WTC11 (cell line): ENCODE data around the gene DAAM2. TPM values are rescaled to one million over a fixed set of nuclear protein-coding genes. Genes with fewer than 3 reads are reported as not detected.

ENCODE experiments used
- ATAC-seq: fragments of 200-7000 bp; cut with Tn5 transposase; 2 replicates; pipeline ENCODE4 v1.10.0; 2021; ENCODE audit warnings: mild to moderate bottlenecking, moderate library complexity
- CTCF ChIA-PET: fragments of 300-600 bp; sonication (Branson Sonifier 250); formaldehyde crosslinking; loops from one replicate; lab custom pipeline; 2021; ENCODE audit warnings: antibody characterized with exemption; lab: Charles Lee
- POLR2A ChIA-PET: fragments of 350-600 bp; sonication (Branson Sonifier 250); formaldehyde crosslinking; loops from one replicate; lab custom pipeline; 2021; ENCODE audit warnings: antibody characterized with exemption; lab: Charles Lee
- DNase-seq: peaks from one replicate; pipeline ENCODE4 v3.0.0; 2021; ENCODE audit warnings: low spot score
- H3K27ac Mint-ChIP-seq: 2 replicates; pipeline ENCODE4 v1.8.0; 2021; ENCODE audit warnings: mixed read lengths
- H3K27me3 Mint-ChIP-seq: 2 replicates; pipeline ENCODE4 v1.8.0; 2021; ENCODE audit warnings: low read depth, mild to moderate bottlenecking, moderate library complexity, mixed read lengths
- H3K36me3 Mint-ChIP-seq: 2 replicates; pipeline ENCODE4 v1.8.0; 2021; ENCODE audit warnings: mixed read lengths
- H3K4me1 Mint-ChIP-seq: 2 replicates; pipeline ENCODE4 v1.8.0; 2022; ENCODE audit warnings: mixed read lengths
- H3K4me3 Mint-ChIP-seq: 2 replicates; pipeline ENCODE4 v1.8.0; 2021; ENCODE audit warnings: mild to moderate bottlenecking, moderate library complexity, mixed read lengths
- H3K9me3 Mint-ChIP-seq: 2 replicates; pipeline ENCODE4 v1.8.0; 2021; ENCODE audit warnings: mixed read lengths
- ELF4 ChIP-seq: sonication (generic); formaldehyde crosslinking; IDR thresholded peaks from 2 replicates; pipeline ENCODE4 v1.8.1; 2022; ENCODE audit warnings: low read depth, mild to moderate bottlenecking, moderate library complexity, missing genetic modification reagents
- ESRRA ChIP-seq: sonication (generic); formaldehyde crosslinking; IDR thresholded peaks from 2 replicates; pipeline ENCODE4 v1.8.1; 2022; ENCODE audit warnings: mild to moderate bottlenecking, missing genetic modification reagents, borderline replicate concordance
- FOXP1 ChIP-seq: sonication (generic); formaldehyde crosslinking; IDR thresholded peaks from 2 replicates; pipeline ENCODE4 v1.8.0; 2022; ENCODE audit warnings: missing genetic modification reagents, mild to moderate bottlenecking, moderate library complexity, borderline replicate concordance
- GABPB1 ChIP-seq: sonication (generic); formaldehyde crosslinking; IDR thresholded peaks from 2 replicates; pipeline ENCODE4 v1.8.1; 2023; ENCODE audit warnings: mild to moderate bottlenecking, missing genetic modification reagents
- MXD4 ChIP-seq: fragments of 250-450 bp; sonication (Bioruptor Pico); IDR thresholded peaks from 2 replicates; pipeline ENCODE4 v1.8.0; 2021; ENCODE audit warnings: mild to moderate bottlenecking, moderate library complexity, borderline replicate concordance
- NFE2L1 ChIP-seq: sonication (generic); formaldehyde crosslinking; IDR thresholded peaks from 2 replicates; pipeline ENCODE4 v1.8.1; 2023; ENCODE audit warnings: missing genetic modification reagents
- NR1H2 ChIP-seq: sonication (generic); formaldehyde crosslinking; IDR thresholded peaks from 2 replicates; pipeline ENCODE4 v1.9.0; 2021; ENCODE audit warnings: mild to moderate bottlenecking, moderate library complexity, missing genetic modification reagents
- NR2C2 ChIP-seq: sonication (generic); formaldehyde crosslinking; IDR thresholded peaks from 2 replicates; pipeline ENCODE4 v1.8.0; 2022; ENCODE audit warnings: mild to moderate bottlenecking, missing genetic modification reagents
- PRRX2 ChIP-seq: fragments of 250-450 bp; sonication (Bioruptor Pico); IDR thresholded peaks from 2 replicates; pipeline ENCODE4 v1.8.0; 2021; ENCODE audit warnings: mild to moderate bottlenecking
- SMAD3 ChIP-seq: sonication (generic); formaldehyde crosslinking; IDR thresholded peaks from 2 replicates; pipeline ENCODE4 v1.8.0; 2022; ENCODE audit warnings: missing genetic modification reagents, mild to moderate bottlenecking, borderline replicate concordance
- SMAD4 ChIP-seq: sonication (generic); formaldehyde crosslinking; IDR thresholded peaks from 2 replicates; pipeline ENCODE4 v1.8.0; 2022; ENCODE audit warnings: mild to moderate bottlenecking, missing genetic modification reagents
- TEAD1 ChIP-seq: sonication (generic); formaldehyde crosslinking; IDR thresholded peaks from 2 replicates; pipeline ENCODE4 v1.8.0; 2022; ENCODE audit warnings: mild to moderate bottlenecking, missing genetic modification reagents
- ZBTB21 ChIP-seq: sonication (generic); formaldehyde crosslinking; IDR thresholded peaks from 2 replicates; pipeline ENCODE4 v1.8.1; 2023; ENCODE audit warnings: mild to moderate bottlenecking, missing genetic modification reagents, borderline replicate concordance
- ZNF232 ChIP-seq: sonication (generic); formaldehyde crosslinking; IDR thresholded peaks from 2 replicates; pipeline ENCODE4 v1.8.0; 2022; ENCODE audit warnings: mild to moderate bottlenecking, missing genetic modification reagents
- total RNA-seq: library from RNA; stranded (reverse); gene quantifications from 3 replicates; pipeline ENCODE4 v1.2.3, GENCODE V29; 2021
- TF ChIP-seq, protein P1 (sequence below): sonication (generic); formaldehyde crosslinking; IDR thresholded peaks from 2 replicates; pipeline ENCODE4 v1.8.1; 2023; ENCODE audit warnings: mild to moderate bottlenecking, missing genetic modification reagents, moderate library complexity
- TF ChIP-seq, protein P2 (sequence below): sonication (generic); formaldehyde crosslinking; IDR thresholded peaks from 2 replicates; pipeline ENCODE4 v1.8.1; 2022; ENCODE audit warnings: missing genetic modification reagents, borderline replicate concordance
- TF ChIP-seq, protein P3 (sequence below): fragments of 250-450 bp; sonication (Bioruptor Pico); IDR thresholded peaks from 2 replicates; pipeline ENCODE4 v1.9.0; 2021; ENCODE audit warnings: moderate library complexity, mild to moderate bottlenecking, inconsistent platforms, borderline replicate concordance
- TF ChIP-seq, protein P4 (sequence below): fragments of 250-450 bp; sonication (Bioruptor Pico); IDR thresholded peaks from 2 replicates; pipeline ENCODE4 v1.9.0; 2021; ENCODE audit warnings: mild to moderate bottlenecking
- TF ChIP-seq, protein P5 (sequence below): sonication (generic); formaldehyde crosslinking; IDR thresholded peaks from 2 replicates; pipeline ENCODE4 v1.8.1; 2022; ENCODE audit warnings: mild to moderate bottlenecking, missing genetic modification reagents, moderate library complexity, borderline replicate concordance
- TF ChIP-seq, protein P6 (sequence below): sonication (generic); formaldehyde crosslinking; IDR thresholded peaks from 2 replicates; pipeline ENCODE4 v1.8.0; 2022; ENCODE audit warnings: mild to moderate bottlenecking, missing genetic modification reagents

Gene DAAM2
- total RNA-seq, 1 experiment from 2014 or later, result 2.0 TPM

DNA sequence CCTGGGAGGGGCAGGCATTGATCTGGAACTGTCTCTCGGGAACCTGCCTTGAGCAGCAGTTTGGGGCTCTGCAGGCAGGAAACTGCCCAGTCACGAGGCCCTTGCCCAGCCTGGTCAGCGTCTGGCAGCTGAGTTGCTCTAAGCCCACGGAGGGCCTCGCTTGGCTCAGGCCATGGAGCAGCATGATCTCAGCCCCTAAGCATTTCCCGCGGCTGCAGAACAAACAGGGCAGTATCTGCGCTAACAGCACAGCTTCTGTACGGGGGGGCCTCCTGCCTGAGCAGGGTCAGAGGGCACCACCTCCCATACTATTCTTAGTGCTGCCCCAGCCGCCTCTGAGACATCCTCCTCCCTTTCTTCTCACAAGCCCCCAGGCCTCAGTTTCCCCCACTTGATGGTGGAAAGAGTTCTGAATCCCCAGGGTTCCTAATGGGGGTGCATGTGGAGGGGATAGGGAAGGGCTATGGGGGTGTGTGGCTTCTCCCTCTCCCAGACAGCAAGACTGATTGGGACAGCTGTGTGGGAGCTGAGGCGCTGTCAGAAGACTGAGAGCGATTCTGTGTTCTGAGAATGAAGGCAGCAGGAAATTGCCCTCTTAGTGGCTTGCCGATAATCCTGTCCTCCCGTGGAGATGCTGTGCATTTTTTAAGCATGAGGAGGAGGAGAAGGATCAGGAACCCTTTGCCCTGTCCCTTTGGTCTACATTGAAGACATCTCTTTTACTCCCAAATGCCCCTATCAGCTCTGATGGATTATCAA lies 95.7 kb downstream of the DAAM2 start:
- DNase-seq (no peak), ATAC-seq (no peak; the same call in 1 of the 2 replicates)
- Mint-ChIP-seq H3K9me3 (no peaks in the 10 kb centered on the region), H3K4me1 (0 out of 2 replicates have a peak, but pooled peaks cover 2% of the 10 kb centered on the region), H3K36me3 (no peaks in the 10 kb centered on the region), H3K27me3 (no peaks in the 10 kb centered on the region), H3K27ac (no peak overlapping the region), H3K4me3 (no peak overlapping the region)
- ChIA-PET CTCF (no interaction called here), POLR2A (no interaction called here)
- no peak for TF ChIP-seq PRRX2 (CRISPR knock-in tag)
- peak; percentile 29; the same call in 1 of the 2 replicates for TF ChIP-seq GABPB1 (CRISPR knock-in tag)

DNA sequence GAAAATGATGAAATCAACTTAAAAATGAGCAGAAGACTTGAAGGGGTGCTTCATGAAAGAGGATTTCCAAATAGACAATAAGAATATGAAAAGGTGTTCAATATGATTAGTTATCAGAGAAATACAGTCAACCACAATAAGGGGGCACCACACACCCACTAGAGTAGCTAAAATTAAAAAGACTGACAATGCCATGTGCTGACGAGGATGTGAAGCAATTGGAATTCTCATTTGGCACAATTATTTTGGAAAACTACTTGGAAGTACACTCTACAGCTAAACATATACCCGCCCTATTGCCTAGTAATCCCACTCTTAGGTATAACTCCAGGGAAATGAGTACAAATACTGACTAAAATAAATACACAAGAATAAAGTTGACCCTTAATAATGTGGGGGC lies 97.1 kb downstream of the DAAM2 start:
- ATAC-seq (no peak), DNase-seq (no peak)
- Mint-ChIP-seq H3K4me1 (0 out of 2 replicates have a peak, but pooled peaks cover 2% of the 10 kb centered on the region), H3K27me3 (no peaks in the 10 kb centered on the region), H3K36me3 (no peaks in the 10 kb centered on the region), H3K27ac (no peak overlapping the region), H3K9me3 (no peaks in the 10 kb centered on the region), H3K4me3 (no peak overlapping the region)
- POLR2A ChIA-PET, result no interaction called here
- CTCF ChIA-PET, result no interaction called here
- TF ChIP-seq MXD4 (no peak), ZNF232 (CRISPR knock-in tag) (no peak), SMAD4 (no peak), NFE2L1 (CRISPR knock-in tag) (no peak)
- TF ChIP-seq, protein P1, sequence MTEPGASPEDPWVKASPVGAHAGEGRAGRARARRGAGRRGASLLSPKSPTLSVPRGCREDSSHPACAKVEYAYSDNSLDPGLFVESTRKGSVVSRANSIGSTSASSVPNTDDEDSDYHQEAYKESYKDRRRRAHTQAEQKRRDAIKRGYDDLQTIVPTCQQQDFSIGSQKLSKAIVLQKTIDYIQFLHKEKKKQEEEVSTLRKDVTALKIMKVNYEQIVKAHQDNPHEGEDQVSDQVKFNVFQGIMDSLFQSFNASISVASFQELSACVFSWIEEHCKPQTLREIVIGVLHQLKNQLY (CRISPR knock-in tag), result no peak
- TF ChIP-seq, protein P2, sequence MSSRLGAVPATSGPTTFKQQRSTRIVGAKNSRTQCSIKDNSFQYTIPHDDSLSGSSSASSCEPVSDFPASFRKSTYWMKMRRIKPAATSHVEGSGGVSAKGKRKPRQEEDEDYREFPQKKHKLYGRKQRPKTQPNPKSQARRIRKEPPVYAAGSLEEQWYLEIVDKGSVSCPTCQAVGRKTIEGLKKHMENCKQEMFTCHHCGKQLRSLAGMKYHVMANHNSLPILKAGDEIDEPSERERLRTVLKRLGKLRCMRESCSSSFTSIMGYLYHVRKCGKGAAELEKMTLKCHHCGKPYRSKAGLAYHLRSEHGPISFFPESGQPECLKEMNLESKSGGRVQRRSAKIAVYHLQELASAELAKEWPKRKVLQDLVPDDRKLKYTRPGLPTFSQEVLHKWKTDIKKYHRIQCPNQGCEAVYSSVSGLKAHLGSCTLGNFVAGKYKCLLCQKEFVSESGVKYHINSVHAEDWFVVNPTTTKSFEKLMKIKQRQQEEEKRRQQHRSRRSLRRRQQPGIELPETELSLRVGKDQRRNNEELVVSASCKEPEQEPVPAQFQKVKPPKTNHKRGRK, result no peak
- TF ChIP-seq, protein P3, sequence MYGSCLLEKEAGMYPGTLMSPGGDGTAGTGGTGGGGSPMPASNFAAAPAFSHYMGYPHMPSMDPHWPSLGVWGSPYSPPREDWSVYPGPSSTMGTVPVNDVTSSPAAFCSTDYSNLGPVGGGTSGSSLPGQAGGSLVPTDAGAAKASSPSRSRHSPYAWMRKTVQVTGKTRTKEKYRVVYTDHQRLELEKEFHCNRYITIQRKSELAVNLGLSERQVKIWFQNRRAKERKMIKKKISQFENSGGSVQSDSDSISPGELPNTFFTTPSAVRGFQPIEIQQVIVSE (CRISPR knock-in tag), result no peak

DNA sequence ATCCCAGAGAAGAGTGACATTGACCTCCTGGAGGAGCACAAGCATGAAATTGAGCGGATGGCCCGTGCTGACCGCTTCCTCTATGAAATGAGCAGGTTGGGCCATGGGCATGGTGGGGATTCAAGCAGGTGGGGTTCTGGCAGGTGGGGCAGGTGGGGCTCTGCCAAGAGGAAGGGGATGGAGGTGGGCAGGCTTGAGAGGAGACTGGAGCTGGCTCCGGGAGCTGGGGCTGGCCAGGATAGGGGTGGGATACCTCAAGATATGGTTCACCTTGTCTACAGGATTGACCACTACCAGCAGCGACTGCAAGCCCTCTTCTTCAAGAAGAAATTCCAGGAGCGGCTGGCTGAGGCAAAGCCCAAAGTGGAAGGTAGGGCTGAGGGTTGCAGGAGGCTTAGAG lies 99.2 kb downstream of the DAAM2 start:
- Mint-ChIP-seq H3K36me3 (no peaks in the 10 kb centered on the region), H3K4me1 (no peaks in the 10 kb centered on the region), H3K9me3 (no peaks in the 10 kb centered on the region), H3K4me3 (no peak overlapping the region), H3K27me3 (no peaks in the 10 kb centered on the region), H3K27ac (no peak overlapping the region)
- ATAC-seq (no peak), DNase-seq (no peak)
- TF ChIP-seq, protein P4, sequence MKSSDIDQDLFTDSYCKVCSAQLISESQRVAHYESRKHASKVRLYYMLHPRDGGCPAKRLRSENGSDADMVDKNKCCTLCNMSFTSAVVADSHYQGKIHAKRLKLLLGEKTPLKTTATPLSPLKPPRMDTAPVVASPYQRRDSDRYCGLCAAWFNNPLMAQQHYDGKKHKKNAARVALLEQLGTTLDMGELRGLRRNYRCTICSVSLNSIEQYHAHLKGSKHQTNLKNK, result no peak
- TF ChIP-seq, protein P5, sequence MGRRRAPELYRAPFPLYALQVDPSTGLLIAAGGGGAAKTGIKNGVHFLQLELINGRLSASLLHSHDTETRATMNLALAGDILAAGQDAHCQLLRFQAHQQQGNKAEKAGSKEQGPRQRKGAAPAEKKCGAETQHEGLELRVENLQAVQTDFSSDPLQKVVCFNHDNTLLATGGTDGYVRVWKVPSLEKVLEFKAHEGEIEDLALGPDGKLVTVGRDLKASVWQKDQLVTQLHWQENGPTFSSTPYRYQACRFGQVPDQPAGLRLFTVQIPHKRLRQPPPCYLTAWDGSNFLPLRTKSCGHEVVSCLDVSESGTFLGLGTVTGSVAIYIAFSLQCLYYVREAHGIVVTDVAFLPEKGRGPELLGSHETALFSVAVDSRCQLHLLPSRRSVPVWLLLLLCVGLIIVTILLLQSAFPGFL, result no peak
- ChIA-PET CTCF (interaction anchor here (0.6 to 4.1 kb wide), 8 partner anchors 26 to 529 kb away, joined by 3 to 20 read pairs (median 4); no protein-coding TSS in a partner anchor), POLR2A (interaction anchor here (0.6 kb wide), 1 partner anchor 45 kb away, joined by 3 read pairs; no protein-coding TSS in a partner anchor)

DNA sequence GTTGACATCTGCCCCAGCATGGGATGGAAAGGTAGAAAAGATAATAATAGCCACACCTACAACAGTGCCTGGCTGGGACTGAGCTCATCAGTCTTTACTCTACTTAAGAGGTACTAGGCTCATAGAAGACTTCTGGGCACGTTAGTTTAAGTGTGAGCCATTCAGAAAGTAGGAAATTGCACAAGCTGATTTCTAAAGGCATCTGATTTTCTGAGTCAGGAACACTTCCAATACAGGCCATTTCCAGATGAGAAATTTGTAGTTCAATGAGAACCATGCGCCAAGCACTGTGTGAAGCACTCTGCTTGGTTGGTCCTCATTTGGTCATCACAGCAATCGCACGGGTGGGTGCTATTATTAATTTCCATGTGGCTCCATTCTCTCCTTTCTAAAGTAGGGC lies 99.8 kb downstream of the DAAM2 start:
- H3K36me3 Mint-ChIP-seq, result no peaks in the 10 kb centered on the region
- no peak overlapping the region for H3K4me3 Mint-ChIP-seq
- no peak for DNase-seq
- H3K27ac Mint-ChIP-seq, result no peak overlapping the region
- TF ChIP-seq TEAD1 (no peak), SMAD3 (CRISPR knock-in tag) (no peak), FOXP1 (CRISPR knock-in tag) (no peak), ESRRA (no peak), ZBTB21 (CRISPR knock-in tag) (no peak), NR1H2 (CRISPR knock-in tag) (no peak), NR2C2 (no peak), ELF4 (CRISPR knock-in tag) (no peak)
- TF ChIP-seq, protein P6, sequence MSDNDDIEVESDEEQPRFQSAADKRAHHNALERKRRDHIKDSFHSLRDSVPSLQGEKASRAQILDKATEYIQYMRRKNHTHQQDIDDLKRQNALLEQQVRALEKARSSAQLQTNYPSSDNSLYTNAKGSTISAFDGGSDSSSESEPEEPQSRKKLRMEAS, result no peak
- TF ChIP-seq, protein P4, result no peak
- ATAC-seq, result no peak
- H3K4me1 Mint-ChIP-seq, result peaks cover 1% of the 10 kb centered on the region
- H3K9me3 Mint-ChIP-seq, result no peaks in the 10 kb centered on the region
- no peaks in the 10 kb centered on the region; the same call in 1 of the 2 replicates for H3K27me3 Mint-ChIP-seq
- CTCF ChIA-PET, result interaction anchor here (0.7 to 4.1 kb wide), 5 partner anchors 26 to 530 kb away, joined by 3 to 20 read pairs (median 4); no protein-coding TSS in a partner anchor
- POLR2A ChIA-PET, result no interaction called here
